A172 (cell line): ENCODE results near the gene MPND. TPM values are rescaled to one million over a fixed set of nuclear protein-coding genes. Genes with fewer than 3 reads are reported as not detected.

Experiments
- DNase-seq: peaks from one replicate; pipeline ENCODE4 v3.0.0-alpha.2; 2015; ENCODE audit warnings: low spot score
- total RNA-seq: library from RNA; depleted of rRNA; stranded (reverse); fragments of >200 nt; shearing (Covaris generic); gene quantifications from 2 replicates; pipeline ENCODE4 v1.2.3, GENCODE V29; 2014

The MPND gene
- total RNA-seq, 1 experiment from 2014 or later = 6.4 TPM

DNA sequence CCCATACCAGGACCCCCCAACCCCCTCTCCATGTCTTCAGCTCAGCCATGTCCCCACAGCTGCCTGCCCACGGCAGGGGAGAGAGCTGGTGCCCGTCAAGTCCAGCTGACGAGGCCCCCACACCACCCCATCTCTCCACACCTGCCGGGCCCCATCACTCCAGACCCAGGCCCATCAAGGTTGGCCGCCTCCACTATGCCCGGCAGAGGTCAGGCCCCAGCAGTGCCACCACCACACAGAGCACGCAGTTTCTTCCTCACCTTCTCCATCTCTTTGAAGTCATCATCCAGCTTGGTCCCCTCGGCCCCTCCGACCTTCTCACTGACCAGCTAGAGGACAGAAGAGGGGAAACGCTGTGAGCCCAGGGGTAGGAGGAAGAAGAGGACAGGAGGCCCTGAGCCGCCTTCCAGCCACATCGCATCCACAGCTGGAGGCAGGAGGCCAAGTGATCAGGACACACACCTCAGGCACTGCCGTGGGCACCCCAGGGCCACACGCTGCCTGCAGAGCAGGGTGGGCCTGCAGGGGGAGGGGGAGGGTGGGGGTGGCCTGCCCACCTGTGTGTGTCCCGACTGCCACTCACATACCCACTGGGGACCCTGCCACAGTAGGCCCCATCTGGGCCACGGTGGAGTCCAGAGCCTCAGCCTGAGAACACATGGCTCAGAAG lies 23.4 kb downstream of the MPND start:
- no peak for DNase-seq

DNA sequence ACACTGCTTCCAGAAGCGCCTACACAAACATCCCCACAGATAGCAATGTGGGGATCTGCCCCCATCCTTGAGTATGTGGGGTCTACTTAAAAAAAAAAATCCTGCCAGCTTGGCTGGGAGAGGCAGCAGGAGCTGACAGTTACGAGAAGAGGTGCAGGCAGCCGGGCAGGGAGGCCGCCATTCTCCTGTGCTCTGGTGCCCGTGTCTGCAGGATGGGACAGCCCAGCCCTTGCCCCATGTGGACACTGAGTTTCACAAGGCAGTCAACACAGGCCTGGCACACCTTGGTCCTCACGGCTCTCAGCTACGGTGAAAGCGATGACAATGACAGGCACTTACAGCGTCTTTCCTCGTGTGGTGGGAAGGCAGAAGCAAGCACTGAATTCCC lies 24.0 kb downstream of the MPND start:
- DNase-seq = no peak

GRCh38 chr19:4367781-4368127 lies 24.4 kb downstream of the MPND start:
- DNase-seq = no peak

DNA sequence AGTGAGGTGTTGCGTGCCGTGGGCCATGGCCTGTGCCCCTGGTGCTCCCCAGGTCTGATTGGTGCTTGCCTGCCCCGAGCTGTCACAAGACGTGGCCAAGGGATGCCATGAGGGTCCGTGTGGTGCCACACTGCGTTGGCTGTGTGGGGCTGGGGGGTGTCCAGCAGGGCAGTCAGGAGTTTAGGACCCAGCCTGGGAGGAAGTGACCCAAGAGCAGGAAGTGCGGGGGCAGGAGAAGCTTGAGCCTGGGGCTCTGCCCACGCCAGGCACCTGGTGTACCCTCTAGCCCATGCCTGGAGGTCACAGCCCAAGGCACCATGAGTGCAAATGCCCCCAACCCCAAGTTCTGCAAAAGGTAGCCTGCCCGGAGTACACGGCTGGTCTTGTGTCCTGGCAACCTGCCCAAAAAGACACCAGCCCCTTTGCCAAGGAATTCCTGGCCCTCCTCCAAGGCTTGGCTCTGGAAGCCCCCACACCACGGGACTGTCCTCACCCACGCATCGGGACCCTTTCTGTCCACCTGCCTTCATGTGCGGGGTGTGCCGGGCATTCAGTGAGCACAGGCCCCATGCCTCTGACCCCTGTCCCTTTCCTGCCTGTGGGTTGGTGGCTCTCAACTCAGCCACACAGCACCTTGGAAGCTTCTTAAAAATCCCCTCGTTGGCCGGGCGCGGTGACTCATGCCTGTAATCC lies 24.9 kb downstream of the MPND start:
- peak; percentile 56 for DNase-seq

- peak; percentile 84 for DNase-seq
Observed at GRCh38 chr19:4369109-4369887, 25.9 kb downstream of the MPND start.

DNA sequence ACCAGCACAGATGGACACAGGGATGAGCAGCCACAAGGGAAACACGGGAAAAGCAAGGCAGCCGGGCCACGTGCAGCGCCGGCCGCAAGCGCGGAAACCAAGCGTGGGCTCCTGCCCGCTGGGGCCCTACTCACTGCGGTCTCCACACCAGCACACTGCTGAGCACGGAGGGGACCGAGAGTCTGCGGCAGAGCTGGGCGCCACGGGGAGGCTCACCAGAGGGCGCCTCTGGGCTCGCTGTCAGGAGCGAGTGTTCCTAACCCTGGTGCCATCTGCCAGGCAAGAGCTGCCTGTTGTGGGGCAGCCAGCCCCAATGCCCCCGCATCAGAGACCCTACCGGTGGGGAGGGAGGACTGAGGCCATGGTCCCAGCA lies 26.5 kb downstream of the MPND start:
- no peak for DNase-seq

DNA sequence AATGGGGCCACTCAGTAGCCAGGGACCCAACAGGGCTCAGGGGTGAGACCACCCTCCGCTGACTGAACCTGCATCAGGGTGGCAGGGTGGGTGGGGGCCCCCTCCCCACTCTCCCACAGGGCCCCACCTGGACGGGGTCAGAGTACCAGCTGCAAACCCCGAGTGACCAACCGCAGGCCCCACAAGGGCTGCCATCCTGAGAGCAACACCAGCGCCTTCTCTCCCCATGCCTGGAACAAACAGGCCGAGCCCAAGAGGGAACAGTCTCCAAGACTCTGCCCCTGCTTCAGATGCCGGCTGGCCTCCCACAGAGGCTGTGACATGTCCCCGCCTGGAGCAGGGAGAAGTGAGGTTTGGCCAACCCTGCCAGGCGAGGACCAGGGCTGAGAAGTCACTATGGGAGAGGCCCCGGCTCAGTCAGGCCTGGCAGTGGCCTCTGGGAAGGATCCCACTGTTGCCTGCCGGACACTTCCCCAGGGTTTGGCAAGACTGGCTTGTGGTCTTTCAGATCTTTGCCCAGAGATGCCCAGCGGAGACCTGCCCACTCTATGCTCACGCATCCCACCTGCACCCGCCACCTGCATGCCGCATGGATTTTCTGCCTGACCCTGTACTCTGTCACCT lies 27.2 kb downstream of the MPND start:
- DNase-seq = no peak

DNA sequence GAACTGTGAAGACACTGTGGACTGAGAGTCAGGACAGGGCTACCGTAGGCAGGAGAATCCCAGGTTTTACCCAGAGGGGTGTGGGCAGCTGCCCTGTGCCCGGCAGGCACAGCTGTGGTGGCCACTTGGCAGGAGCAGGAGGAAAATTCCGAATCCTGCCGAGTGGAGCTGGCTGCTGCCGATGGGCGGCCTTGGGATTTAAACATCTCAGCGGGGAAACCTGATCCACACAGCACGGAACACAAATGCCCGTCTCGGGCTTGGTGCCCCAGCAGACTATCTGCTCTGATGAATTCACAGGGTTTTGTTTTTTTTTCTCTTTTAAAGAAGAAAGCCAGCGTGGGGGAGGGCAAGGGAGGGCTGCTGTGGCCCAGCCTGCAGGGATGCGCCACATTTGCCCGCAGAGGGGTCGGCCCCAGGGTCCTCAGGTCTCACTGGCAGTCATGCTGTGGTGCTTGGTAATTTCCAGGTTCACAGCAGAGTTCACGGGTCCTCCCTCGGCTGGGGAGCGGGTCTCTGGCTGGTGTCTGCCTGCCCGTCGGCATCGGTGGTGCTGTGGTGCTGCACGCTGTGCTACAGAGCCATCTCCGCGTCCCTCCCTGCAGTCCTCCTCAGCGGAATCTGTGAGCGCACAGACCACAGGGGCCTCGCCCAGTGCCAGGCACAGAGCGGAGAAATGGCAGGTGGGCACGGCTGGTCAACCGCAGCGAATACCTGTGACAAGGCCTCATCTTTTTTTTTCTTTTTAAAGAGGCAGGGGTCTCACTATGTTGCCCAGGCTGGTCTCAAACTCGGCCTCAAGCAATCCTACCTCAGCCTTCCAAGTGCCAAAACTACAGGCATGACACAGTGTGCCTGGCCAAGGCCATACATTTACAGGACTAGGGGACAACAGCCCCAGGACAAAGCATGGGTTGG lies 28.1 kb downstream of the MPND start:
- DNase-seq = no peak

DNA sequence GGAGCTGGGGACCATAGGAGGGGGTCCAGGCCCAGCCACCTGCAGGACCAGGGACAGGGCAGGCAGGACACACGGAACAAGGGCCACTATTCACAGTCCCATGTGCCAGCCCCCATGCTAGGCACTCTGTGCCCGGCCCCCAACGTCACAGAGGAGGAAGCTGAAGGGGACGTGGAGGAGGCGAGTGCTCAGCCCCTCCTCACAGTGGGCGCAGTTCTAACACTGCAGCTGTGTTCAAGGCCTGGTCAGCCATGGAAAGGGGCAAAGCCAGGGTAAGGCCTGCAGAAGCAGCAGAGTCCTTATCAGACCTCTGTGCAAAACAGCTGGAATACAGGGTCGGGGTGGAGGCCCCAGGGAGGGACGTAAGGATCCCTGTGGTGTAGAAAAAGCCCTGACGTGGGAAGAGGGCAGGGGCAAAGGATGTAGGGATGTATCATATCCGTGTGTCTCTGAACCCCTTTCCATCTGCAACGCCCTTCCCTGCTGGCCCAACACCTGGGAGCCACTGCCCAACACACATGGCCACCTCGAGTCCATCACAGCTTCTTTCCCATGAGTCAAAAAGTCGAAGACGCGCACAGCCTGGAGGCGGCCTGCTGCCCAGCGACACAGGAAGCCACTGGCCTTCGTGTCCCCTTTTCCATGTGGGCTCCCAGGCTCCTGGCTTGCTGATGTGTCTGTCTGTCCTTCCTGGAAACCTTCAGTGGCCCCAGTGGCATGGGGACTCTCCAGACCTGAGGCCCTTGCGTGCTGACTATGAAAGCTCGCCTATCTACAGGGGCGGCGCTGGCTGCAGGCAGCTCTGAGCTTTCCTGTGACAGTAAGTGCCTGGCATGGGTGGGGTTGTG lies 29.0 kb downstream of the MPND start:
- no peak for DNase-seq

DNA sequence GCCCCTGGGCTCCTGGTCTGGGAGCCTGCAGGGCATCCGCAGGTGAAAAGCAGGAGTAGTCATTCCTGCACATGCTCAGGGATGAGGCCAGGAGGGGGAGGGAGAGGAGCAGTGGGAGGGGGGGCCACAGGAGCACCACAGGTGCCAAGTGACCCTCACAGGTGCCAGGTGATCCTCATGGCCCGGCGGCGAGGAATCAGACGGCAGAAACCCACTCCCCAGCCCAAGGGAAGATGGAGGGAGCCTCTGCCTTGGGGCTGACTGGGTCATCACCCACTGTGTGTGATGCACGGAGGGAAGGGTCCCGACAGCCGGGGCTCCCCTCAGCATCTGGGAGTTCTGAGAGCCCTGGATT lies 29.6 kb downstream of the MPND start:
- DNase-seq = no peak

DNA sequence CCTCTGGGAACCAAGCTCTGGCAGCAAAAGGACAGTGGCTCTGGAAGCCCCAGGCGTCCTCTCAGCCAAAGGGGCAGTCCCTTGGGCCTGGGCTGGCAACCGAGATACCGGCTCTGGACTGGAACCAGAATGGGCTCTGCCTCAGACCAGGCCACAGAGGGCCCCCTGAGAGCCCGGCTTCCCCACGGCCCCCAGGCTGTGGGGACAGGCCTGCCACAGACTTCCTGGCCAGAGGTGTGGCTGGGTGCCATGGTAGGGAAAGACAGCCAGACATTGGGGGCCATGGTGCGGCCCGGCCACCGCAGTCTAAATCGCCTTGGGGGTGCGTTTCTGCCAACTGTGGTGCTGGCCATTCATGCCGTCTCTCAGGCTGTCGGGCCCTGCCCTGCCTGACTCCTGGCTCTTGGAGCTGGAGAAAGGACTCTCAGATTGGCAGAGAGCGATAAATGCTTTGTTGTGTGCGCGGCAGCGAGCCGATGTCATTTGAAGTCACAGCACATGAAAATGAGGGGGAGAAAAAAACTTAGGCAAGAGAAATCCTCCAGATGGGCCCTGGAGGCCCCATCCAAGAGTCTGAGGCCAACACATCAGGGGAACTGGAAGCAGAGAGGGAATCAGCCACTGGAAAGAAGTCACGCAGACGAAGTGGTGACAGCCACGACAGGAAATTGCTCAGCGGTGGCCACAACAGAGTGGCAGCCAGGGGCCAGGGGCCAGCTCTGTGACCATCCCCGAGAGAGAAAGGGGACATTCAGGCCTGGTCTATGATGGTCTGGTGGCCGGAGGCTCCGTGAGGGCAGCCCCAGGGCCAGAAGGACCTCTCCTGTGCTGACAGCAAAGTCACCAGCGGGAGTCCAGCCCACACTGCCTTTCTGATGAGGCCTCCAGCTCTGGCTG lies 30.5 kb downstream of the MPND start:
- DNase-seq = peak; percentile 47

- peak; percentile 90 for DNase-seq
Observed at GRCh38 chr19:4374498-4375163, 31.3 kb downstream of the MPND start.

- peak; percentile 89 for DNase-seq
Observed at GRCh38 chr19:4375164-4376027, 32.0 kb downstream of the MPND start.

DNA sequence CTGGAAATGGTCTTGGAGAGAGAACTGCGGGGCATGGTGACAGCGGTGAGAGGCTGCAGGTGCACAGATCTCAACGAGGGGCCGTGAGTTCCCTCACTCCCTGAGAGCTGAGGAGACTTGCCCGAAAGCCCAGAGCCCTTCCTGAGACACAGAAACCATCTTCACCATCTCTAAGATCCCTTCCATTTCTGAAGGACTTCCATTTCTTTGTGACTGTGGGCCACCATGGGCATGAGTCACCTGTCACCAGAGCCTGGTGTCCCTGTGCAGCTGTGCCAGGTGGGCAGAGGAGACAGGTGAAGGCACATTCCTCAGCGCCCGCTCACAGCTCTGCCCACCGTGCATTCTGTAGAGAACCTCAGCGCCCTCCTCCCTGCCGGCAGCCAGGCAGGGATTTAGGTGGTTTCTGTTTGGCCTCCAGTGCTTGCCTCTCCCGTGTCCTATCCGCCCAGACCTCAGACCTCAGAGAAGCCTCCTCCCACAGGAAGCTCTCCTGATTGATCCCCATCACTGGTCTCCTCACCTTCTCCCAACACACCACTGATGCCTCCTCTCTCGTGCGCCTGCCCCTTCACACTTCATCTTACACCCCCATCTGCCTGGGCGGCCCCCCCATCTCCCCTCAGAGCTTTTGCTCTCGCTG lies 32.8 kb downstream of the MPND start:
- peak; percentile 46 for DNase-seq

DNA sequence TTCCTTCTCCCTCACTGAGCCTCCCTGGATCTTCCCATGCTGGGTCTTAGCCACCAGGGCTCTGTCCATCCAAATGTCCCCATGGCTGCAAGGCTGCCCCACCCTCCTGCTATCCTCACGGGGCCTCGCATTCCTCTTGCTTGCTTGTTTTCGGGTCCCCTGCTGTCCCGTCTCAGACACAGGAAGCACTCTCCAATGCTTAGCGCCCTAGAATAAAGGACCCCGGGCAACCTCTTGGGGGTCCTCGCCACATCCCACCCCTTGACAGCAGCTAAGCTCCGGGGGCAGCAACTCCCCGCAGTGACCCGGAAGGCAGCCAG lies 33.3 kb downstream of the MPND start:
- DNase-seq = no peak

DNA sequence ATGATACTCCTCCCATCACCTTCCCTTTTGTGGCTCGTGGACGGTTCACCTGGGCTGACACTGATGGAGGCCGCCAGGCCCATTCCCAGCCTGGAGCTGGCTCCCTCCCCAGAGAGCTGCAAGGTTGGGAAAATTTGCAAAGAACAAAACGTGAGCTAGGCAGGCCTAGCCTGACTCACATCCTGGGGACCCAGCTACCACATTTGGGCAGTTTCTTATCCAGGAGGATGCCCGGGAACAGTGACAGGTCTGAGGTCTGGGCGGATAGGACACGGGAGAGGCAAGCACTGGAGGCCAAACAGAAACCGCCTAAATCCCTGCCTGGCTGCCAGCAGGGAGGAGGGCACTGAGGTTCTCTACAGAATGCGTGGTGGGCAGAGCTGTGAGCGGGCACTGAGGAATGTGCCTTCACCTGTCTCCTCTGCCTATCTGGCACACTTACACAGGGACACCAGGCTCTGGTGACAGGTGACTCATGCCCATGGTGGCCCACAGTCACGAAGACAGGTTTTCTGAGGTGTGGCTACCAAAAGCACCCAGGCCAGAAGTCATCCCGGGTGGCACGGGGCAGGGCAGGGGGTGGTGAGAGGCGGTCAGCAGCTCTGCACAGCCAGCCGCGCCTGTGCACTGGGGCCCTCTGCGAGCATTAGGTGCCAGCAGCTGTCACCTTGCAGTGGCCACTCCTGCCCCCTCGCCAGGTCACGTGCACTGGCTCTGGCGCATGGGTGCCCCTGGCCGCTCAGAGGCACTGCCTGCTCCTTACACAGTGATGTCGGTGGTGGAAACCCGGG lies 33.8 kb downstream of the MPND start:
- DNase-seq = peak; percentile 84

GRCh38 chr19:4378886-4379285 lies 35.5 kb downstream of the MPND start:
- DNase-seq = no peak
